Measurements from ENCODE around the gene CCDC197. TPM values are rescaled to one million over a fixed set of nuclear protein-coding genes. Genes with fewer than 3 reads are reported as not detected.

Gene CCDC197
- total and polyA plus RNA-seq, 2 of the 4 experiments (the other 2 are of a cell fraction) = not detected

- Histone ChIP-seq H4K5ac (ENCODE audit: low read depth, low read length) (no peak overlapping the region), H2BK15ac (ENCODE audit: low read depth, low read length) (no peak overlapping the region), H3K4me1 (ENCODE audit: control insufficient read depth, insufficient read depth, low read length) (no peaks in the 10 kb centered on the region), H2BK120ac (ENCODE audit: low read depth, low read length) (no peak overlapping the region), H3K56ac (ENCODE audit: extremely low read depth, insufficient read depth, low read length) (no peak overlapping the region), H3K18ac (ENCODE audit: low read depth, low read length) (no peak overlapping the region), H2BK20ac (ENCODE audit: low read depth, low read length) (no peak overlapping the region), H3K27ac (ENCODE audit: insufficient read depth, low read length) (no peak overlapping the region), H3K23ac (ENCODE audit: low read depth, low read length) (no peak overlapping the region), H2BK5ac (ENCODE audit: low read depth, low read length, poor library complexity, severe bottlenecking) (no peak overlapping the region), H3K4me3 (ENCODE audit: insufficient read depth, low read depth, low read length) (no peak overlapping the region), H4K20me1 (ENCODE audit: insufficient read depth, low read length) (no peaks in the 10 kb centered on the region), H2AK9ac (replicated peaks; ENCODE audit: low read depth, low read length, poor library complexity) (no peak overlapping the region), H3K14ac (replicated peaks; ENCODE audit: low read depth, low read length) (no peak overlapping the region), H3K9me3 (ENCODE audit: control insufficient read depth, insufficient read depth, low read length) (no peaks in the 10 kb centered on the region), H3K9ac (ENCODE audit: low read depth, low read length) (no peak overlapping the region), H3K36me3 (ENCODE audit: control insufficient read depth, insufficient read depth, low read length) (no peaks in the 10 kb centered on the region), H2AK5ac (ENCODE audit: low read depth, low read length) (no peak overlapping the region), H4K8ac (ENCODE audit: low read depth in 2 of 2, low read length in 2 of 2) (no peak overlapping the region), H3K79me1 (ENCODE audit: low read depth in 1 of 2, low read length in 2 of 2) (no peaks in the 10 kb centered on the region), H2AFZ (replicated peaks; ENCODE audit: low read length, poor library complexity) (peak overlapping the region; percentile 8), H3K4ac (ENCODE audit: low read depth, low read length) (no peak overlapping the region), H4K91ac (ENCODE audit: insufficient read depth, low read depth, low read length) (no peak overlapping the region), H3K4me2 (ENCODE audit: low read depth, low read length) (no peak overlapping the region), H3K27me3 (ENCODE audit: control insufficient read depth, insufficient read depth, low read length) (peaks cover 2% of the 10 kb centered on the region; the same call in 1 of the 2 replicates), H3K9me1 (ENCODE audit: insufficient read depth, low read length) (no peaks in the 10 kb centered on the region)
- BruUV-seq (replicated peaks) = no TSS peak
- dilution Hi-C loops (cut with HindIII; ENCODE audit: low sequenced_read_pairs, unreplicated experiment) (no loop called here), intact Hi-C loops (cut with micrococcal nuclease) (no loop called here), in situ Hi-C loops (cut with MboI; ENCODE audit: low sequenced_read_pairs) (loop anchor here (10.0 kb wide), 1 partner anchor 185 kb away; no protein-coding TSS in a partner anchor)
- no peak for TF ChIP-seq ELK1 (IDR thresholded peaks at IDR 0.05; ENCODE audit: borderline replicate concordance, low read depth, low read length)
- TF ChIP-seq RFX5 (IDR thresholded peaks at IDR 0.05; ENCODE audit: low read depth, low read length) = no peak
- no peak for TF ChIP-seq MAZ (IDR thresholded peaks at IDR 0.05; ENCODE audit: borderline replicate concordance, low read depth, low read length)
- no peak for TF ChIP-seq FOS (IDR thresholded peaks at IDR 0.05; ENCODE audit: low read depth, low read length)
- TF ChIP-seq POLR2A (IDR thresholded peaks at IDR 0.05; ENCODE audit: low read depth, low read length) = no peak
- TF ChIP-seq MAFK (IDR thresholded peaks at IDR 0.05; ENCODE audit: low read depth, low read length) = no peak
- CTCF ChIA-PET = interaction anchor here (1.2 to 1.7 kb wide), 2 partner anchors 10 kb away, joined by 6 to 8 read pairs; no protein-coding TSS in a partner anchor
- no CpG with 5 or more reads among the region's 13 CpGs for WGBS, 2 experiments (ENCODE audit: extremely low coverage in 2 of 2, insufficient read length in 1 of 2)
- DNase-seq (peak; percentile 9), ATAC-seq (ENCODE audit: low read depth) (no peak)
- POLR2A ChIA-PET (ENCODE audit: unreplicated experiment) = no interaction called here
Observed at GRCh38 chr14:93949511-93950075, 47.5 kb upstream of the CCDC197 start.

Measured in IMR-90 (cell line).